ENCODE measurements around the gene FHDC1. TPM values are rescaled to one million over a fixed set of nuclear protein-coding genes. Genes with fewer than 3 reads are reported as not detected.

Gene FHDC1
- total and polyA plus RNA-seq, 9 donors = 0.30 to 4.0 (median 0.91) TPM

- WGBS, 3 donors = 81 to 93% (median 91%) methylated on average over 8 of the region's 8 CpGs
- H3K27ac ChIP-seq = no peak overlapping the region
- intact Hi-C loops (cut with DNase I) = no loop called here
Measured at GRCh38 chr4:152990471-152991131, 54.5 kb downstream of the FHDC1 start.

GRCh38 chr4:152991398-152991797 is 55.3 kb downstream of the FHDC1 start:
- no peak for TF ChIP-seq EP300 (IDR thresholded peaks at IDR 0.05)
- TF ChIP-seq, protein P1, sequence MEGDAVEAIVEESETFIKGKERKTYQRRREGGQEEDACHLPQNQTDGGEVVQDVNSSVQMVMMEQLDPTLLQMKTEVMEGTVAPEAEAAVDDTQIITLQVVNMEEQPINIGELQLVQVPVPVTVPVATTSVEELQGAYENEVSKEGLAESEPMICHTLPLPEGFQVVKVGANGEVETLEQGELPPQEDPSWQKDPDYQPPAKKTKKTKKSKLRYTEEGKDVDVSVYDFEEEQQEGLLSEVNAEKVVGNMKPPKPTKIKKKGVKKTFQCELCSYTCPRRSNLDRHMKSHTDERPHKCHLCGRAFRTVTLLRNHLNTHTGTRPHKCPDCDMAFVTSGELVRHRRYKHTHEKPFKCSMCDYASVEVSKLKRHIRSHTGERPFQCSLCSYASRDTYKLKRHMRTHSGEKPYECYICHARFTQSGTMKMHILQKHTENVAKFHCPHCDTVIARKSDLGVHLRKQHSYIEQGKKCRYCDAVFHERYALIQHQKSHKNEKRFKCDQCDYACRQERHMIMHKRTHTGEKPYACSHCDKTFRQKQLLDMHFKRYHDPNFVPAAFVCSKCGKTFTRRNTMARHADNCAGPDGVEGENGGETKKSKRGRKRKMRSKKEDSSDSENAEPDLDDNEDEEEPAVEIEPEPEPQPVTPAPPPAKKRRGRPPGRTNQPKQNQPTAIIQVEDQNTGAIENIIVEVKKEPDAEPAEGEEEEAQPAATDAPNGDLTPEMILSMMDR (IDR thresholded peaks at IDR 0.05) = no peak
- TF ChIP-seq POLR2A (IDR thresholded peaks at IDR 0.05) = no peak
- Histone ChIP-seq H3K9me3 (no peaks in the 10 kb centered on the region), H3K4me1 (ENCODE audit: insufficient read depth) (no peaks in the 10 kb centered on the region), H3K4me3 (no peak overlapping the region), H3K36me3 (no peaks in the 10 kb centered on the region), H3K27ac (no peak overlapping the region), H3K27me3 (no peaks in the 10 kb centered on the region)
- intact Hi-C loops (cut with DNase I) = no loop called here
- DNase-seq = no peak
- WGBS, 3 donors = 65 to 71% (median 67%) methylated on average over 3 of the region's 3 CpGs

More at GRCh38 chr4:152990471-152991131, 54.5 kb downstream of the FHDC1 start:
- Histone ChIP-seq H3K27me3 (no peaks in the 10 kb centered on the region), H3K36me3 (no peaks in the 10 kb centered on the region), H3K9me3 (no peaks in the 10 kb centered on the region), H3K4me1 (ENCODE audit: insufficient read depth) (no peaks in the 10 kb centered on the region), H3K4me3 (no peak overlapping the region)
- TF ChIP-seq, protein P1 (IDR thresholded peaks at IDR 0.05) = no peak
- TF ChIP-seq POLR2A (IDR thresholded peaks at IDR 0.05) = no peak
- no peak for TF ChIP-seq EP300 (IDR thresholded peaks at IDR 0.05)
- DNase-seq = no peak

DNA sequence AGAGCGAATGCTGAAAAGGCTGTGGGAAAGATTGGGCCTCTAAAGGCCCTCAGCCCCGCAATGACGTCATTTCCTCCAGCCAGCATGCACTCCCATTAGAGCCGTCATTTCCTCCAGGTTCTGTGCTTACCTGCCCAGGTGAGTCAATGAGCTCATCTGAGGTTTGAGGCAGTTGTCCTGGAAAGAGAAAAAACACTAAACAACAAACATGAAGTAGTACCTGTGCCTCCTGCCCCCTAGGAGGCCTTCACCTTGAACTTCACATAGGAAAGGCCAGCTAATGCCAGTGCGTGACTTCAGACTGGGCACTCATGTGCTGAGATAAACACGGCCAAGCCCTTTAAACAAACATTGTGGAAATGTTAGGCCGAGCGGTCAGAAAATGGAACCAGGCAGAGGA is 55.9 kb downstream of the FHDC1 start:
- H3K27me3 ChIP-seq = no peaks in the 10 kb centered on the region
- H3K27ac ChIP-seq = no peak overlapping the region
- WGBS, 3 donors = 81 to 92% (median 86%) methylated on average over 8 of the region's 8 CpGs
- no peaks in the 10 kb centered on the region for H3K4me1 ChIP-seq (ENCODE audit: insufficient read depth)
- DNase-seq = no peak
- intact Hi-C loops (cut with DNase I) = loop anchor here in 1 of 4 donors (2.0 kb wide), 1 partner anchor 15 kb away; no protein-coding TSS in a partner anchor
- no peaks in the 10 kb centered on the region for H3K36me3 ChIP-seq
- no peak for TF ChIP-seq EP300 (IDR thresholded peaks at IDR 0.05)
- no peak for TF ChIP-seq POLR2A (IDR thresholded peaks at IDR 0.05)
- TF ChIP-seq, protein P1 (IDR thresholded peaks at IDR 0.05) = no peak
- H3K4me3 ChIP-seq = no peak overlapping the region
- no peaks in the 10 kb centered on the region for H3K9me3 ChIP-seq

GRCh38 chr4:152992466-152992865 is 56.3 kb downstream of the FHDC1 start:
- Histone ChIP-seq H3K9me3 (no peaks in the 10 kb centered on the region), H3K27ac (no peak overlapping the region), H3K36me3 (no peaks in the 10 kb centered on the region), H3K4me1 (ENCODE audit: insufficient read depth) (no peaks in the 10 kb centered on the region), H3K4me3 (no peak overlapping the region), H3K27me3 (no peaks in the 10 kb centered on the region)
- no peak for DNase-seq
- intact Hi-C loops (cut with DNase I) = loop anchor here in 1 of 4 donors (2.0 kb wide), 1 partner anchor 16 kb away; no protein-coding TSS in a partner anchor
- TF ChIP-seq EP300 (IDR thresholded peaks at IDR 0.05) = no peak
- TF ChIP-seq, protein P1 (IDR thresholded peaks at IDR 0.05) = no peak
- TF ChIP-seq POLR2A (IDR thresholded peaks at IDR 0.05) = no peak
- WGBS, 3 donors = 89 to 100% (median 100%) methylated on average over 1 of the region's 1 CpG
